Peyer's patch (tissue), 4 donors: ENCODE results near the gene CLHC1. TPM values are rescaled to one million over a fixed set of nuclear protein-coding genes. Genes with fewer than 3 reads are reported as not detected.
"Not testable (repeated sequence)": the region's sequence is repeated elsewhere in the genome, so short reads cannot be mapped to it uniquely, and the experiment has no call there.

Source experiments
- DNase-seq, 3 donors: peaks; one replicate each; pipeline ENCODE4 v3.0.0-alpha.2; 2017 to 2019
- H3K27ac ChIP-seq, 4 donors: fragments of 200-600 bp; sonication (generic); one replicate each; pipeline ENCODE4 v1.5.1; 2016 to 2019
- H3K27me3 ChIP-seq, 2 donors: fragments of 200-600 bp; sonication (generic); one replicate each; pipeline ENCODE4 v1.5.1; 2019
- H3K36me3 ChIP-seq, 3 donors: fragments of 200-600 bp; sonication (generic); one replicate each; pipeline ENCODE4 v1.5.1; 2016 to 2019
- H3K4me1 ChIP-seq, 4 donors: fragments of 200-600 bp; sonication (generic); one replicate each; pipeline ENCODE4 v1.5.1; 2016 to 2019
- H3K4me3 ChIP-seq, 4 donors: fragments of 200-600 bp; sonication (generic); 1 replicate in 3 of 4; 2 replicates in 1 of 4; pipeline ENCODE4 v1.5.1; 2016 to 2019; ENCODE audit warnings: mild to moderate bottlenecking in 1 of 4
- H3K9me3 ChIP-seq, 4 donors: fragments of 200-600 bp; sonication (generic); one replicate each; pipeline ENCODE4 v1.5.1; 2016 to 2019; ENCODE audit warnings: mild to moderate bottlenecking in 1 of 4
- POLR2A ChIP-seq, 2 donors: fragments of 450-650 bp; IDR thresholded peaks; one replicate each; pipeline ENCODE4 v1.5.1; 2017; ENCODE audit warnings: antibody characterized with exemption in 2 of 2, mild to moderate bottlenecking in 2 of 2, moderate library complexity in 2 of 2
- total RNA-seq, 4 donors: library from RNA; depleted of rRNA; stranded (reverse); fragments of >200 nt; gene quantifications; one replicate each; pipeline ENCODE4 v1.1.0, GENCODE V29; 2016
- TF ChIP-seq, protein P1 (sequence below), 6 experiments: fragments of 450-650 bp in 4 of 6; fragments of 200-600 bp in 2 of 6; sonication (generic) in 1 of 6; IDR thresholded peaks; one replicate each; pipeline ENCODE4 v1.5.1; 2017 to 2019; ENCODE audit warnings: antibody characterized with exemption in 6 of 6, mild to moderate bottlenecking in 3 of 6, moderate library complexity in 1 of 6

The CLHC1 gene
- total RNA-seq, 4 donors from 2014 or later = 1.9 to 15.3 (median 8.1) TPM

- Histone ChIP-seq H3K36me3 (peaks cover 0 to 75% (median 0%) of the 10 kb centered on the region in 3 donors), H3K4me3 (no peak overlapping the region), H3K4me1 (no peaks in the 10 kb centered on the region), H3K27me3 (no peaks in the 10 kb centered on the region), H3K27ac (no peak overlapping the region), H3K9me3 (no peaks in the 10 kb centered on the region)
- DNase-seq = no peak
- TF ChIP-seq, protein P1, sequence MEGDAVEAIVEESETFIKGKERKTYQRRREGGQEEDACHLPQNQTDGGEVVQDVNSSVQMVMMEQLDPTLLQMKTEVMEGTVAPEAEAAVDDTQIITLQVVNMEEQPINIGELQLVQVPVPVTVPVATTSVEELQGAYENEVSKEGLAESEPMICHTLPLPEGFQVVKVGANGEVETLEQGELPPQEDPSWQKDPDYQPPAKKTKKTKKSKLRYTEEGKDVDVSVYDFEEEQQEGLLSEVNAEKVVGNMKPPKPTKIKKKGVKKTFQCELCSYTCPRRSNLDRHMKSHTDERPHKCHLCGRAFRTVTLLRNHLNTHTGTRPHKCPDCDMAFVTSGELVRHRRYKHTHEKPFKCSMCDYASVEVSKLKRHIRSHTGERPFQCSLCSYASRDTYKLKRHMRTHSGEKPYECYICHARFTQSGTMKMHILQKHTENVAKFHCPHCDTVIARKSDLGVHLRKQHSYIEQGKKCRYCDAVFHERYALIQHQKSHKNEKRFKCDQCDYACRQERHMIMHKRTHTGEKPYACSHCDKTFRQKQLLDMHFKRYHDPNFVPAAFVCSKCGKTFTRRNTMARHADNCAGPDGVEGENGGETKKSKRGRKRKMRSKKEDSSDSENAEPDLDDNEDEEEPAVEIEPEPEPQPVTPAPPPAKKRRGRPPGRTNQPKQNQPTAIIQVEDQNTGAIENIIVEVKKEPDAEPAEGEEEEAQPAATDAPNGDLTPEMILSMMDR (IDR thresholded peaks at IDR 0.05) = no peak
- no peak for TF ChIP-seq POLR2A (IDR thresholded peaks at IDR 0.05)
These were observed 10.5 kb upstream of the CLHC1 start for GRCh38 chr2:55242617-55243016.

DNA sequence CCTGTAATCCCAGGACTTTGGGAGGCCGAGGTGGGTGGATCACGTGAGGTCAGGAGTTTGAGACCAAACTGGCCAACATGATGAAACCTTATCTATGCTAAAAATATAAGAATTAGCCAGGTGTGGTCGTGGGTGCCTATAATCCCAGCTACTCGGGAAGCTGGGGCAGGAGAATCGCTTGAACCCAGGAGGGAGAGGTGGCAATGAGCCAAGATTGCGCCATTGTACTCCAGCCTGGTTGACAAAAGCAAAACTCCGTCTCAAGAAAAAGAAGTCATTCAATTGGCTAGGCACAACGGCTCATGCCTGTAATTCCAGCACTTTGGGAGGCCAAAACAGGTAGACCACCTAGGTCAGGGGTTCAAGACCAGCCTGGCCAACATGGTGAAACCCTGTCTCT is 9.5 kb upstream of the CLHC1 start:
- not testable (repeated sequence) for H3K27ac ChIP-seq, H3K9me3 ChIP-seq, H3K4me3 ChIP-seq, H3K27me3 ChIP-seq, DNase-seq, H3K4me1 ChIP-seq
- peaks cover 0 to 74% (median 0%) of the 10 kb centered on the region in 3 donors for H3K36me3 ChIP-seq

DNA sequence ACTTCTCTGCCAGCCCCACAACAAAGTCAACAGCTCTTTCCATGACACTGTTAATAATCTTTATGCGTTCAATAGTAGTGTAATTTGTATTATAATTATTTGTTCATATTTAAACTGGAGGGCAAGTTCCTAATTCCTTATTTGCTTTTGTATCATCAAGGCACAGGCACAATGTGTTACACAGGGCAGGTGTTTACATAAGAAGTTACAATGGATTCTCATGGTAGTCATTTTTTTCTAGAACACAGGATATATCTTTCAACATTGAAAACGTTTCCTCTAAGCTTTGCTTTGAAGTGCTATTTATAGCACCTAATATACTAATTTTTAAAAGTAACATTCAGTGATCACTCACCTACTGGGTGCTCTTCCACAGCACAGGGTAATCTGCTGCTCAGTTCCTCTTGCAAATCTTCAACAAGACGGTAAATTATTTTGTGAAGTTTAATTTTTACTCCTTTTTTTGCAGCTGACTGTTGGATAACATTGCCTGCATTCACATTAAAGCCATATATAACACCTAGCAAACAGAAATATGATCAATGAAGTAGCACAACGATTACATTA is 7.6 kb upstream of the CLHC1 start:
- no peaks in the 10 kb centered on the region for H3K4me1 ChIP-seq
- H3K9me3 ChIP-seq = no peaks in the 10 kb centered on the region
- H3K36me3 ChIP-seq = peaks cover 0 to 75% (median 0%) of the 10 kb centered on the region in 3 donors
- no peaks in the 10 kb centered on the region for H3K27me3 ChIP-seq
- H3K4me3 ChIP-seq = no peak overlapping the region
- no peak for DNase-seq
- H3K27ac ChIP-seq = no peak overlapping the region
- TF ChIP-seq, protein P1 (IDR thresholded peaks at IDR 0.05) = no peak
- TF ChIP-seq POLR2A (IDR thresholded peaks at IDR 0.05) = no peak

DNA sequence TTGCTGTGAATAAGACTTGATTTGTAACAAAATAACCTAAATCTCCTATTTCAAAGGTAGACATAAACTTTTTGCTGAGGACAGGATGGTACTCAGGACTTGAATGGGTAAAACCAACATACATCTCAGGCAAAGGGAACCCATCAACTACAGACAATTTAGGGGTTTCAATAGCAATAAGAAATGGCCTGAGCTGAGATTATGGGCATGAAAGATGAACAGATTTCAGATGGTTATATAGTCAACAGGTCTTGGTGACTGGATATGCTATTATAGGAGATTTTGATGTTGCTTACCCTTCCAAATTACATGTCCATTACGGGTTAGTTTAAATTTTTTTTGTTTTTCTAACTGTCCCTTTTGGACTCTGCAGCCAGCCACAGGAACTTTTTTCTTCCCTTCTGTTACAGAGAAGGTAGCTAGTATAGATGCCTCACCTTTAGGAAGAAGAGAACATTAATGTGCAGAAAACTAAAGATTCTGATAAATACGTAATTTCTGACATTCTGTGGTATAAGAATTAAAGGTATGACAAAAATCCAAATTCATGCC is 5.0 kb upstream of the CLHC1 start:
- DNase-seq = no peak
- H3K27ac ChIP-seq = no peak overlapping the region
- H3K4me3 ChIP-seq = no peak overlapping the region
- H3K36me3 ChIP-seq = peaks cover 0 to 60% (median 0%) of the 10 kb centered on the region in 3 donors
- no peak for TF ChIP-seq POLR2A (IDR thresholded peaks at IDR 0.05)
- TF ChIP-seq, protein P1 (IDR thresholded peaks at IDR 0.05) = no peak
- H3K27me3 ChIP-seq = no peaks in the 10 kb centered on the region
- H3K9me3 ChIP-seq = no peaks in the 10 kb centered on the region
- H3K4me1 ChIP-seq = peaks cover 0 to 13% (median 4%) of the 10 kb centered on the region in 4 donors

DNA sequence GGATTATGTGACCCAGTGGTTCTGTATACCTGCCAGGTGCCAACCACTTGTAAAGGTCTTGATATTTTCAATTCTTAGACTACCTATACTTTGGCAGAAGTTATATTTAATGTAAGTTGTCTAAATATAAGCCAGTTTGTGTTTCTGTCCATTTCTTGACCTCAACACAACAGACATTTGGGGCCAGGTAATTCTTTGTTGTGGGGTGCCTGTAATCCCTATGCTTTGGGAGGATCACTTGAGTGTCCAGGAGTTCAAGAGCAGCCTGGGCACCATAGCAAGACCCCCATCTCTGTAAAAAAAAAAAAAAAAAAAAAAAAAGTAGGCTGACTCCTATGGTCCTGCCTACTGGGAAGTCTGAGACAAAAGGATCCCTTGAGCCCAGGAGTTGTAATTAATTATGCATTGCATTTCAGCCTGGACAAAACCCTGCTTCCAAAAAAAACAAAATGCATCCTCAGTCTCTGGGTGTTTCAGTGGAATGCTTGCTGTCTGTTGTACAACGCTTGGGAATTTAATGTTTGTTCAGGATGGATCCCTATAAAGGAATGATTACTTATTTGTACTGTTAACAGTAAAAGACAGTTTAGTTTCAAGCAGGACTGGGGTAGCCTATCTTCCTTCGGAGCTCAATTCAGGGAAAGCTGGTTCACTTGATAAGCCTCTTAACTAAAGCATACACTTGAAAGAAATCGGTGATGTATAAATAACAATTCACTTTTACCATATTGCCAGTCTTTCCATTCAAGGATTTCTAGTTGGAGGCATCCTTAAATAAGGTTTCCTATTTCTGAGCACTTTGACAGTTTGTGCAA is 3.8 kb upstream of the CLHC1 start:
- DNase-seq = no peak
- Histone ChIP-seq H3K36me3 (peaks cover 0 to 50% (median 0%) of the 10 kb centered on the region in 3 donors), H3K4me1 (peaks cover 0 to 13% (median 4%) of the 10 kb centered on the region in 4 donors), H3K27me3 (no peaks in the 10 kb centered on the region), H3K9me3 (no peaks in the 10 kb centered on the region), H3K27ac (no peak overlapping the region), H3K4me3 (no peak overlapping the region)
- no peak for TF ChIP-seq POLR2A (IDR thresholded peaks at IDR 0.05)
- TF ChIP-seq, protein P1 (IDR thresholded peaks at IDR 0.05) = no peak

GRCh38 chr2:55233658-55233940 is 1.5 kb upstream of the CLHC1 start:
- no peaks in the 10 kb centered on the region for H3K27me3 ChIP-seq
- peak overlapping the region; percentile 83 to 93 (median 91) for H3K27ac ChIP-seq
- TF ChIP-seq, protein P1 (IDR thresholded peaks at IDR 0.05) = no peak
- no peak for TF ChIP-seq POLR2A (IDR thresholded peaks at IDR 0.05)
- no peaks in the 10 kb centered on the region for H3K9me3 ChIP-seq
- peaks cover 0 to 13% (median 4%) of the 10 kb centered on the region in 4 donors for H3K4me1 ChIP-seq
- DNase-seq = no peak
- H3K36me3 ChIP-seq = peaks cover 0 to 41% (median 0%) of the 10 kb centered on the region in 3 donors
- H3K4me3 ChIP-seq = peak overlapping the region; percentile 70 to 96 (median 78)
